Stimulated activated CD4-positive, alpha-beta T cell treated with anti-CD3 and anti-CD28 coated beads, Interleukin-15, amount 100 ng/mL, for 24 hours (primary cell): ENCODE results near the gene BTBD9.

Experiments used
- DNase-seq: peaks from one replicate; pipeline ENCODE4 v3.0.0-alpha.2; 2020

BTBD9 gene

DNA sequence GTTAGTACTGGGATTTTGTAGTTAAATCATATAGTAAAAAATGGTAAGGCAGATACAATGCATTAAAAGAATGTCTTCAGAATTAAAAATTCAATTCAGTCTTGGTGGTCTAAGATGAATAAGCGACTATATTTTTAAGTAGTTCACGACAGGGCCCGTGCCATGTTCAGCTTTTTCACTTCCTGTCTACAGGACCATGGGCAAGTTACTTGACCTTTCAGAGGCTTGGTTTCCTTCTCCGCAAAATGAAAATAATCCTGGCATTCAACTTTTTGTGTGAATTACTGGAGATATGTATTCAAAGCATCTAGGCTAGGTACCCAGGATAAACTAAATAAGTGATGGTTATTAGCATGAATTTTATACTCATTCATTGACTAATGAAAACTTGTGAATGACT is 216.0 kb downstream of the BTBD9 start:
- no peak for DNase-seq

DNA sequence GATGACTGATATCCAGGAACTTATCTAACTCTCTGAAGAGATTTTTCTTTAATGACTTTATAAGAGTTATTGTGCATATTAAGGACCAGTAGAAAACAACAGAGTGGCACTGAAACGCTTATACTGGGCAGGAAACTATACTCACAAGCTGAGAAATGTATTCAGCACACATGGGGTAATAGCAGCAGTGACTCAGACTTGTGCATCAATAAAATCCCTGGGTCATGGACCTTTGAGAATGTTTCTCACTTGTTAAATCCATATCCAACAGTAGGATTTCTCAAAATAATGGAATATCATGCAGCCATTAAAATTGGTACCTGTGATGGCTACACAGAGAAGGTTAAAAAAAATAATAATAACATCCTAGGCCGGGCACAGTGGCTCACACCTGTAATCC is 219.5 kb downstream of the BTBD9 start:
- DNase-seq, result no peak

DNA sequence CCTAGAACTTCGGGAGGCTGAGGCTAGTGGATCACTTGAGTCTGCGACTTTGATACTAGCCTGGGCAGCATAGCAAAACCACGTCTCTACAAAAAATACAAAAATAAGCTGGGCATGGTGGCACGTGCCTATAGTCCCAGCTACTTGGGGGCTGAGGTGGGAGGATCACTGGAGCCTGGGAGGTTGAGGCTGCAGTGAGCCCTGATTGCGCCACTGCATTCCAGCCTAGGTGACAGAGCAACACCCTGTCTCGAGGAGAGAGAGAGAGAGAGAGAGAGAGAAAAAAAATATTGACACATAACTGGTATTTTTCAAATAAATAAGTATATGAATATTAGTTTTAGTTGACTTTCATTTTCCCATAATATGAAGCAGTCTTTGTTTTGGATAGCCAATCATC is 222.2 kb downstream of the BTBD9 start:
- DNase-seq, result no peak

- no peak for DNase-seq
Measured at GRCh38 chr6:38415231-38416005, 224.3 kb downstream of the BTBD9 start.

- DNase-seq, result no peak
Measured at GRCh38 chr6:38413102-38413800, 226.5 kb downstream of the BTBD9 start.

DNA sequence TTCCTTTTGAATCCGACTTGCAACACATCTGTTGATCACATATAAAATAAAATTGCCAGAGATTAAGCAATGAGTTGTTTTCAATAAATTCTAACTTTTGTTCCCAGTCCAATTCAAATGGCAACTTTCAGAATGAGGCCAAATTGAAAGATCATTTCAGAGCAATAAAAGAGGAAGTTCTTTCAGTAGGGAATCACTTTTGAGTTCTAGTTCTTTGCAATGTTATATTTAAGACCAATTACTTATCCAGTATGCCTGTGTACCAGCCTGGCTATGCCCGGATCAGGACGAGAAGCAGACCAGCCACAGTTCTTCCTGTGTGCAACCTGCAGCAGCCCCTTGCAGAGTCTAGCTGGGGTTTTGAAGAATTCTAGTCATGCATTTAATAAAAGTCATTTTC is 232.5 kb downstream of the BTBD9 start:
- DNase-seq, result no peak

DNA sequence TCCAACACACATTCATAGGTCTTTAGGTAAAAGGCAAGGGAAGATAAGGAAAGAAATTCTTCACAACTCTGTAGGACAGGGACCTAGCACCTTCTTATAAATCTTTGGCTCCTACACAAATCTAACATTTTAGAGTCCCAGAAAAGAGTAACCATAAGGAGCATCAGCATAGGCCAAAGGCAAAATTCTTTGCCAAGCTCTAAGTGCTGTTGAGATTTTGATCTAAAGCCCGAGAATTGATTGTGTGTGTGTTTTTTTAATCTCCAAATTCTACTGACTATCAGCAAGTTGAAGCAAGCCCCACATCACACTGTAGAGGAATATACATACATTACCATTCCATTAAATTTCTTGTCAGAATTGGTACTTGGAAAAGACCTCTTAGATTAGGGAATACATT is 233.6 kb downstream of the BTBD9 start:
- no peak for DNase-seq

DNA sequence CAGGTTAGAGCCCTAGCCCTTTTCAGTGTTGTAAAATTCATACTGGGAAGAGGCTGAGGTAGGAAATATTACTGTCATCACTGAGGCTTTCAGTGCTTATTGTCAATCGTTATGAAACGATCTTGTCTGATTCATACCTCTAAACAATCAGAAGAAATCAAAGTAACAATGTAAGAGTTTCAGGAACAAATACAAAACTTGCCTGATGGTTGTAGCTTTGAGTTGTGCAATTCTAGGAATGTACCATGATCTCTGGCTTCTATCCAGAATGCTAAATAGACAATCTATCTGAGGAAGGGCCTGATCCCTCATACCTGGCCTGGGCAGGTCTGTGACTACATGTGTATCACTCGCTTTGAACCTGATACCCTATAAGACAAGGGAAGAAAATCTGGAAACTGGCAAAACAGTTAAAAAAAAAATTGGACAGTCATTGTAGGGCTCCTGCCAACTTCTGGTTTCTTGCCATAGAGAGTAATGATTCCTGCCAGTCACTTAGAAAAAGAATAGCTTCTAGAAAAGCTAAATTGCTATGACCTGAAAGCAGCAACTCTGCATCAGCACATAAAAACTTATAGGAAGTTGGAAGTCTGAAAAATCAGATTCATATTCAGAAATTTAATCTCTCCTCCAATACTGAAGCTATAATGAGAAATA is 234.7 kb downstream of the BTBD9 start:
- DNase-seq, result no peak

GRCh38 chr6:38404355-38404754 is 235.4 kb downstream of the BTBD9 start:
- DNase-seq, result no peak

- DNase-seq, result no peak
Measured at GRCh38 chr6:38403548-38403947, 236.2 kb downstream of the BTBD9 start.

- no peak for DNase-seq
Measured at GRCh38 chr6:38400764-38401163, 239.0 kb downstream of the BTBD9 start.

- no peak for DNase-seq
Measured at GRCh38 chr6:38400101-38400500, 239.6 kb downstream of the BTBD9 start.

DNA sequence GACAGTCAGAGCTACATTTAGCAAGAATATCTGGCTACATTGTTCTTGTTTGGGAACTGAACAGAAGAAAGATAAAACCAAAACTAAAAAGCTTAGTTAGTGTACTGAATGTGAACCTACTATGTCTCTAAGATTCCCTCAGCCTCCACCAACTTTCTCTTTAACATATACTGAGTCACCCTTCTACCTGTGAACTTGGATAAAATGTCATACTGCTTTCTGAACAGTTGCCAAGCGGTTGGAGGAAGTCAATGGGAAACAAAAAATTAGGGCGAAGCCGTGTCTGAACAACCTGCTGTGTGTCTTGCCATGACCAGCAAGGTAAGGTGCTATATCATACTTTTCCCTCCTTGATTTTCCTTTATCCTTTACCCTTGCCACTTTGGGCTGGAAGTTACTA is 243.5 kb downstream of the BTBD9 start:
- DNase-seq, result no peak

DNA sequence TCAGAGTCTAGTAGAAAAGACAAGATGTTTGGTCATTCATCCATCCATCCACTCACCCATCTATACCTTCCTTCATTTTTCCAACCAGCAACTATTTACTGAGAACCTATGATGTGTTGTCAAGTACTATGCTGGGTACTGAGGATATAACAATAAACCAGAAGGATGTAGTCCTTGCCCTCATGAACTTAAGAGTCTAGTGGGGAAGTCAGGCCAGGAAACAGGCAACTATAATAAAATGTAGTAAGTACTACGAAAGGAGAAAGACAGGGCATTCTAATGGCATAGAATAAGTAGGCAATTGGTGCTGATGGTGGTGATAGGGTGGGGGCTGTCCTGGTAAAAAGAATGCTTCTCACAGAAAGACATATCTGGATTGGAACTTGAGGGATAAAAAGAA is 245.7 kb downstream of the BTBD9 start:
- no peak for DNase-seq

DNA sequence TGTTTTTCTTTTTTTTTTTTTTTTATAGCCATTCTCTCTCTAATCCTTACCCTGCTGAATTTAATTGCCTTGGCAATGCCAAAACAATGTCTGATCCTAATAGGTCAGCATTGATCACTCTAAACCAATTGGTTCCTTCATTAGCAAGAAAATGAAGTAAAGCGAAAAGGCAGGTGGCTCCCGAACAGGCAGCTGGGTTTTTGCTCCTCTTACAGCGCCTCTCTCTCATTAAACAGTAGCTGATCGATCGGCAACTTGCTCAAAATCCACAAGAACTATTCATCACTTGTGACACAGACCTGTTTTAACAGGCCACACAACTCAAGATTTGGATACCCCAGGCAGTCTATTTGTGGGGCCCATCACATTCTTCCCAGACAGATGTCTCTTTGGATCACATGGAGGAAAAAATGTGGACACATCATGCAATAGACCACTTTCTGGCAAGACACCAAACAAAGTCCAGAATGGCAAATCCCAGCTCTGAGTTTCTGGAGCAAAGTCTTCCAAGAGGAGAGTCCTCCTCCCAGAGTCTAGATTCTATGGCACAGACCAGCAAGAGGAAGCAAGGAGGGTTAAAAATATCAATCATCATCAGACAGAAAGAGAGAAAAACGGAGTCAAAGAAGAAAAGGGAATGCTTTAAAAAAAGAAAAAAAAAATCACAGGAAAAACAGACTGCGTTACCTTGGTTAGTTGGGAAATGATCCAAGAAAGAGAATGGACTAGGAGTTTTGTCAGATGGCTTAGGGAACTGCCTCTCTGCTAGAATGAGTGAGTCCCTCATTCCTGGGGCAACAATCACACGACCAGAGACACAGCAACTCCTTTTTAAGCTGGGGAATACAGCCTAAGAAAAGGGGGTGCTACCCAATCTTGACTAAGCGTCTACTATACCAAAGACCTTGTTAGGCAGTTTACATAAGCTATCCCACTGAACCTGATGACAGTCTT is 247.8 kb downstream of the BTBD9 start:
- DNase-seq, result no peak

GRCh38 chr6:38391206-38391605 is 248.5 kb downstream of the BTBD9 start:
- no peak for DNase-seq

GRCh38 chr6:38389875-38390274 is 249.9 kb downstream of the BTBD9 start:
- DNase-seq, result no peak

DNA sequence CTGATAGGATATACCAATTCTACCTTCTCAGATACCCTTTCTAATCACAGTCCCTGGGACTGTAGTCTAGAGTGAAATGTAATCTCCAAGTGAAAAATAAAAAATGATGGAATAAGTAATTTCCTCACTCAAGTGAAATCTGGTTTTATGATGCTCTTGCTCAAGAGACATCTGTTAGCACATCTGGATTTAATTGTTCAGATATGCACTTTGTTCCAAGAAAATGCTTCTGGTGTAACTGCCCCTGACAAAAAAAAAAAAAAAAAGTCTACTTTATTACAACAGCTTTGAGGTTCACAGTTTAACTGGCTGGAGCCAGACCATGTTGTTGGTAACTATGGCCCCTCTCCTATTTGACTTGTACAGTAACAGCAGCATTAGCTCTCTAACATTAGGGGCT is 251.8 kb downstream of the BTBD9 start:
- DNase-seq, result no peak

- no peak for DNase-seq
Measured at GRCh38 chr6:38387461-38387860, 252.3 kb downstream of the BTBD9 start.

DNA sequence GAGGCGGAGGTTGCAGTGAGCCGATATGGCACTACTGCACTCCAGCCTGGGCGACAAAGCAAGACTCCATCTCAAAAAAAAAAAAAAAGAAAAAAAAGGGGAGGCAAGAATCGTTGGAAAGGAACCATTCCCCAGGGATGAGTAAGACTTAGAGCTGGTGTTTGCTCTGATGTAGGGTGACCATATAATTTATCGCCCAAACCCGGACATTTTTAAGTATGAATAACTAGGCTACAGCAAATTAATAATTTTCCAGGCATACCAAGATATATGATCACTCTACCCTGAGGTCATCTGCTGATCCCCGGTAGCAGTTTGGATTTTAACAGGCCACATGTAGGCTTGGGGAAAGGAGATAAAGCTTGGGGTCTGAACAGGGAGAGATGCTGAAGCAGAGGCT is 260.9 kb downstream of the BTBD9 start:
- no peak for DNase-seq

- no peak for DNase-seq
Measured at GRCh38 chr6:38375937-38376336, 263.8 kb downstream of the BTBD9 start.

DNA sequence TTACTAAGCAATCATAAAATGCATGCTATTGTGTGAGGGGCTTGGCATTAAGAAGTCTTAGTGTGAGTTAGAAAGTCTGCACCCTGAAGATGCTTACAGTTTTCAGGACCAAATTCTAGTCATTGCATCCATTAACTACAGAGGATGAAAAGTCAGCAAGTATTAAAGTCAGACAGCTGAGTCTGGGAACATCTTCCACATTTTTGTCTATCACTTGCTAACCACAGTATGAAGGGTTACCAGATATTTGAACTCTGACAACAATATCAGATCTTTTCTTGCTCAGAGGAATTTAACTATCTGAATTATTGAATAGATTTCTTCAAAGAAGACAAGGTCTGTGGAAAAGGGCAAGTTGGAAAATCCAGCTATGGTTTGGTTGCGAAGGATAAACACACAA is 264.4 kb downstream of the BTBD9 start:
- DNase-seq, result no peak

GRCh38 chr6:38371881-38372280 is 267.8 kb downstream of the BTBD9 start:
- DNase-seq, result no peak
